ENCODE results near the gene PCDH1. TPM values are rescaled to one million over a fixed set of nuclear protein-coding genes. Genes with fewer than 3 reads are reported as not detected.

Gene PCDH1
- total RNA-seq, 1 donor from 2014 or later = 7.9 TPM

DNA sequence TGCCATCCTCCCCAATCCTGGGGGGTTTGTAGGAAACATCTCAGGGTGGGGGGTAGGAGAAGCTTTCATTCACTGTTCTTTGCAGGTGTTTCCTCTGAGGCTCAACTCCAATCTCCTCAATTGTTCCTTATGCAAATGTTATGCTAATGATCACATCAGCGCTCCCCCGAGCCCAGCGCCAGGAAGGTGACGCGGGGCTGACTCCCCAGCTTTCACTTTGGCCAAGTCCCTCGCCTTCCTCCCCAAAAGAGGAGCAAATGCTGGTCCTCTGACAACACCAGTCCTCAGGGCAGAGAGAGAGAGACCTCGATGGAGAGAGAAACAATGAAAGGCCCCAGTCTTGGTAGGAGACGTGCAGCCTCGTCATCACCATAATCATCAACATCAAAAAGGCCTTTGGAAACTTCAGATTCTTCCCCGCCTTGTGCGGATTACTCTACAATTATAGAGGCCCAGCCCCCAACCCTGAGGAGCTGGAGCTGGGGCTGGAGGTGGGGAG is 39.1 kb downstream of the PCDH1 start:
- Mint-ChIP-seq H3K27me3 (ENCODE audit: unreplicated experiment) (peaks cover 3% of the 10 kb centered on the region), H3K4me3 (ENCODE audit: unreplicated experiment) (no peak overlapping the region), H3K9me3 (ENCODE audit: unreplicated experiment) (peaks cover 1% of the 10 kb centered on the region), H3K4me1 (ENCODE audit: low read depth, unreplicated experiment) (peaks cover 15% of the 10 kb centered on the region), H3K27ac (ENCODE audit: unreplicated experiment) (no peak overlapping the region), H3K36me3 (ENCODE audit: unreplicated experiment) (no peaks in the 10 kb centered on the region)
- no peak for TF ChIP-seq CTCF (IDR thresholded peaks at IDR 0.05; ENCODE audit: partially characterized antibody, unreplicated experiment)
- DNase-seq = no peak

DNA sequence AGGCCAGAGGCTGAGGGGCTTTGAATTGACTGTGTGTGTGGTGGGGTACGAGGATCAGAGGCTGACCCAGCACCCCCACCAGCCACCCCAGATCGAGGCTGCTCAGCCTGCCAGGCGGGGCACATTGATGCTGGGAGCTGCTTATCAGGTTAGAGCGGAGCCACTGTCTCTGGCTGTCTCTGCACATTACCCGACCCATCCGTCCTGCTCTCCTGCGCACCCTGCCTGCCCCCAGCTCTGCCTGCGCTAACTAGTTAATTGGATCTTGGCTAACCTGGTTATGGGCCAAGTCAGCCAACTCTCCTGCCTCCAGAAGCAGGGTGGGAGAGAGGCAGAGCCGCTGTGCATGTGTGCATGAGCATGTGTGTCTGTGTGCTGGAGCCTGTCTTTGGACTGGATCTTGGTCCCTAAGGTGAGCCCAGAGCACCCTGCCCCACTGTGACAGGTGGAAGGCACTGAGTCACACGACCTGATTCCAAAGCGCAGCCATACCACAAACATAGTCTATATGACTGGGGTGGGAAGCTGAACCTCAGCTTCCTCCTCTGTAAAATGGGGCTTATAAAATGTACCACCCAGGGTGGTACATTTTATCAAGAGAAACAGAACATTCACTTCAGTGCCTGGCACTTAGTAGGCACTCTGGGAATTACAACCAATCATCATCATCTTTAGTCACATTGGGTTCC is 39.7 kb downstream of the PCDH1 start:
- no peaks in the 10 kb centered on the region for H3K27me3 Mint-ChIP-seq (ENCODE audit: unreplicated experiment)
- DNase-seq = no peak
- H3K4me1 Mint-ChIP-seq (ENCODE audit: low read depth, unreplicated experiment) = peaks cover 15% of the 10 kb centered on the region
- no peaks in the 10 kb centered on the region for H3K36me3 Mint-ChIP-seq (ENCODE audit: unreplicated experiment)
- H3K9me3 Mint-ChIP-seq (ENCODE audit: unreplicated experiment) = no peaks in the 10 kb centered on the region
- no peak overlapping the region for H3K4me3 Mint-ChIP-seq (ENCODE audit: unreplicated experiment)
- no peak overlapping the region for H3K27ac Mint-ChIP-seq (ENCODE audit: unreplicated experiment)
- TF ChIP-seq CTCF (IDR thresholded peaks at IDR 0.05; ENCODE audit: partially characterized antibody, unreplicated experiment) = no peak

GRCh38 chr5:141835928-141836670 is 42.1 kb downstream of the PCDH1 start:
- TF ChIP-seq CTCF (IDR thresholded peaks at IDR 0.05; ENCODE audit: partially characterized antibody, unreplicated experiment) = no peak
- DNase-seq = no peak
- Mint-ChIP-seq H3K9me3 (ENCODE audit: unreplicated experiment) (peaks cover 1% of the 10 kb centered on the region), H3K4me3 (ENCODE audit: unreplicated experiment) (no peak overlapping the region), H3K4me1 (ENCODE audit: low read depth, unreplicated experiment) (peaks cover 14% of the 10 kb centered on the region), H3K27ac (ENCODE audit: unreplicated experiment) (no peak overlapping the region), H3K36me3 (ENCODE audit: unreplicated experiment) (no peaks in the 10 kb centered on the region), H3K27me3 (ENCODE audit: unreplicated experiment) (no peaks in the 10 kb centered on the region)

DNA sequence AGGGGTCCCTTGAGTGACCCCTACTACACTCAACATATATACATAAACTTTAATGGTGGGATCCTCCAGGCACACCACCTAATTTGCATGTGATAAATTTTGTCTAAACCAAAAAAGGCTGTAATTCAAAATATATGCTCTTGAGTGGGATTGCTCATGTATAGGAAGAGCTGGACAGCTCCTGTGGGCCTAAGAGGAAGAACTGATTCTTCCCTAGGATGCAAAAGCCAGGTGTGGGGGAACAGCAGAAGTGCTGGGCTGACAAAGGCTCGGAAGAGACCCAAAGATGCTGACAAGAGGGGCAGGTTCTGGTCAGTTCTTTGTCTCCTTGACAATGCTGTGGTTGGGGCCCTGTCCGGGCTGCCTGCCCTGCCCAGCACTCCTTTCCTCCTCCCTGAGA is 43.9 kb downstream of the PCDH1 start:
- H3K4me1 Mint-ChIP-seq (ENCODE audit: low read depth, unreplicated experiment) = peaks cover 14% of the 10 kb centered on the region
- H3K4me3 Mint-ChIP-seq (ENCODE audit: unreplicated experiment) = no peak overlapping the region
- no peak for DNase-seq
- H3K36me3 Mint-ChIP-seq (ENCODE audit: unreplicated experiment) = no peaks in the 10 kb centered on the region
- H3K27me3 Mint-ChIP-seq (ENCODE audit: unreplicated experiment) = no peaks in the 10 kb centered on the region
- H3K9me3 Mint-ChIP-seq (ENCODE audit: unreplicated experiment) = peaks cover 3% of the 10 kb centered on the region
- TF ChIP-seq CTCF (IDR thresholded peaks at IDR 0.05; ENCODE audit: partially characterized antibody, unreplicated experiment) = no peak
- H3K27ac Mint-ChIP-seq (ENCODE audit: unreplicated experiment) = no peak overlapping the region

DNA sequence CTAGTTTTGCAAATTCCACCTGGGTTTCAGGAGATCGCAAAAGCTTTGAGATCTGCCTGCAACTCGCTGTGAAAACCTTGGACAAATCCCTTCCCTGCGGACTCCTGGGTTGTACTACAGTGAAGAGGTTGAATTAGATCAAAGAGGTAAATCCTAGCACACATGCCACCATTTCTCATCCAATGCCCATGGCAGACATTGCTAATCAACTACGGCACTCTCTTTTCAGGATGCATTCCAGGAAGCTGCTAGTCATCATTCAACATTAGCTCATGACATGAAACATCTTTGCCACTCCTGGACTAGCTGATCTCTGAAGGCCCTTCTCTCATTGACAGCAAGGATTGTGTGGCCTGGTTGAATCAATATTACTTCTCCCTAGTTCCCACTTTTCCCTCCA is 46.1 kb downstream of the PCDH1 start:
- TF ChIP-seq CTCF (IDR thresholded peaks at IDR 0.05; ENCODE audit: partially characterized antibody, unreplicated experiment) = no peak
- DNase-seq = no peak
- Mint-ChIP-seq H3K27me3 (ENCODE audit: unreplicated experiment) (no peaks in the 10 kb centered on the region), H3K36me3 (ENCODE audit: unreplicated experiment) (no peaks in the 10 kb centered on the region), H3K9me3 (ENCODE audit: unreplicated experiment) (peaks cover 3% of the 10 kb centered on the region), H3K27ac (ENCODE audit: unreplicated experiment) (no peak overlapping the region), H3K4me3 (ENCODE audit: unreplicated experiment) (no peak overlapping the region), H3K4me1 (ENCODE audit: low read depth, unreplicated experiment) (peaks cover 10% of the 10 kb centered on the region)

Data from glutamatergic neuron (in vitro differentiated cells).